HK-2 (cell line): ENCODE data around the gene EFHB.
"Not testable (repeated sequence)": the region's sequence is repeated elsewhere in the genome, so short reads cannot be mapped to it uniquely, and the experiment has no call there.

Experiments used
- DNase-seq: peaks from one replicate; pipeline ENCODE4 v3.0.0-alpha.2; 2018; ENCODE audit not compliant: unreplicated experiment

The EFHB gene

GRCh38 chr3:19931767-19932188 lies 2.2 kb downstream of the EFHB start:
- DNase-seq, result no peak

GRCh38 chr3:19931180-19931692 lies 2.8 kb downstream of the EFHB start:
- no peak for DNase-seq

- DNase-seq, result peak; percentile 19
These were observed 13.5 kb downstream of the EFHB start for GRCh38 chr3:19920401-19921080.

- no peak for DNase-seq
These were observed 16.9 kb downstream of the EFHB start for GRCh38 chr3:19917167-19917566.

GRCh38 chr3:19911452-19911851 lies 22.6 kb downstream of the EFHB start:
- no peak for DNase-seq

- no peak for DNase-seq
These were observed 26.5 kb downstream of the EFHB start for GRCh38 chr3:19907523-19907922.

GRCh38 chr3:19903649-19904048 lies 30.4 kb downstream of the EFHB start:
- no peak for DNase-seq

GRCh38 chr3:19901918-19902317 lies 32.1 kb downstream of the EFHB start:
- no peak for DNase-seq

- DNase-seq, result no peak
These were observed 32.7 kb downstream of the EFHB start for GRCh38 chr3:19901337-19901736.

- DNase-seq, result not testable (repeated sequence)
These were observed 34.2 kb downstream of the EFHB start for GRCh38 chr3:19899833-19900232.

- DNase-seq, result no peak
These were observed 34.8 kb downstream of the EFHB start for GRCh38 chr3:19899264-19899663.

GRCh38 chr3:19898721-19899120 lies 35.3 kb downstream of the EFHB start:
- no peak for DNase-seq

- no peak for DNase-seq
These were observed 42.3 kb downstream of the EFHB start for GRCh38 chr3:19891740-19892139.

GRCh38 chr3:19888428-19889152 lies 45.4 kb downstream of the EFHB start:
- no peak for DNase-seq

- not testable (repeated sequence) for DNase-seq
These were observed 46.9 kb downstream of the EFHB start for GRCh38 chr3:19887122-19887521.

- no peak for DNase-seq
These were observed 47.6 kb downstream of the EFHB start for GRCh38 chr3:19886404-19886803.

GRCh38 chr3:19885468-19885867 lies 48.5 kb downstream of the EFHB start:
- DNase-seq, result no peak

GRCh38 chr3:19881852-19882251 lies 52.2 kb downstream of the EFHB start:
- DNase-seq, result no peak

GRCh38 chr3:19881036-19881435 lies 53.0 kb downstream of the EFHB start:
- DNase-seq, result no peak

- DNase-seq, result no peak
These were observed 56.4 kb downstream of the EFHB start for GRCh38 chr3:19877656-19878055.

- DNase-seq, result peak; percentile 32
These were observed 67.2 kb downstream of the EFHB start for GRCh38 chr3:19866751-19867347.

GRCh38 chr3:19855318-19855717 lies 78.7 kb downstream of the EFHB start:
- DNase-seq, result not testable (repeated sequence)

GRCh38 chr3:19846609-19847008 lies 87.4 kb downstream of the EFHB start:
- DNase-seq, result not testable (repeated sequence)
